GM18517 (cell line): ENCODE results near the gene LHFPL2.
"Not testable (repeated sequence)": the region's sequence is repeated elsewhere in the genome, so short reads cannot be mapped to it uniquely, and the experiment has no call there.

Source experiments
- ATAC-seq: cut with Tn5 transposase; IDR thresholded peaks from one replicate; pipeline ENCODE4 v1.9.1; 2021; ENCODE audit warnings: mild to moderate bottlenecking, moderate library complexity; ENCODE audit not compliant: unreplicated experiment

The LHFPL2 gene

DNA sequence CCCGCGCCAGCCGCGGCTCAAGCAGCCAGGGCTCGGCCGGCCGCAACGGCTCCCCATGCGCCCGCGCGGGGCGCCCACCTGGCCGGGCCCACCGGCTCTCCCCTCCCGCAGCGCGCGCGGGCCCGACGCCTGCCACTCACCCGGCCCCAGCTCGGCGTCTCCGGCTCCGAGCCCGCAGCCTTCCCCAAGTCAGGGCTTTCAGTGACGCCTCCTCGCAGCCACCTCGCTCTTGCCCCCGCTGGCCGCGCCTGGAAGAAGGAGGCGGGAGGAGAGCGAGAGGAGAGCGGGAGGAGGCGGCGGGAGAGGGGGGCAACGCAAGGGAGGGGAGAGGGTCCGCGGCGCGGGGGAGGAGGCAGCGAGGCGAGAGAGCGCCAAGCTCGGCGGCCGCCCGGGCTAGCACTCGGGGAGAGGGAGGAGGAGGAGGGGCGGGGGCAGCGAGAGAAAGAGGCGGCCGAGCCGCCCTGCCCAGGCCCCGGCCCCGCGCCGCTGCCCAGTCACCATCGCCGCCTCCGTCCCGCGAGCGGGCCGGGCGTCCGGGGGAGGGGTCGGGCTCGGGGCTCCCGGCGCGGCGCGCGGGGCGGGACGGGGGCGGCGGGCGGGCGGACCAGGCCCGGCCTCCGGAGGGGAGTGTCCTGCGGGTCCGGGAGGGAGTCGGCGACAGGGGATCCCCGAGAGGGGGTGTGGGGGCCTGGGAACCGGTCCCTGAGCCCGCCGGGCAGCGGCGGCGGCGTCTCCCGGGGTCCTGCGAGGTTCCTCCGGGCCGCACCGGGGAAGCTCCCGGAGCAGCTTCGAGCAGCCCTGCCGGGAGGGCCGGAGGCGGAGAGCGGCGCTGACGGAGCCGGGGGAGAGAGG lies at the start of gene LHFPL2:
LHFPL2 (minus strand) TSS at position 414 of the 852 bp plus-strand sequence. CDS start 138,559 bp downstream, outside the sequence.
- ATAC-seq = peak; percentile 42

- no peak for ATAC-seq
These were observed 48.1 kb upstream of the LHFPL2 start for GRCh38 chr5:78696637-78697036.

GRCh38 chr5:78696052-78696451 lies 47.5 kb upstream of the LHFPL2 start:
- ATAC-seq = not testable (repeated sequence)

DNA sequence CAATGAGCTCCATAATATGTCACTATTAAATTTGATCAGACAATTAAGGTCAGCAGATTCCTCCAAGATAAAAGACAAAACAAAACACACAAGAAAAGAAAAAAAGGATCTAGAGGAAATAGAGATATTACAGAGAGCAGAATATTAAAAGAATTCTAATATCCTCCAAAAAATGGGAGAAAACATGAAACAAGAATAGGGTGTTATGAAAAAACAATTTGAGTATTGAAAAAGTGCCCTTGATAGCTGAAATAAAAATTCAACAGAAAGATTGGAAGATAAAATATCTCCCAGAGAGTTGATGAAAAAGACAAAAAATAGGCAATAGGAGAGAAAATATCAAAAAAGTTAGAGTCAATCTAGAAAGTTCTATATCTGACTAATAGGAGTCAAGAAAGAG lies 44.8 kb upstream of the LHFPL2 start:
- ATAC-seq = no peak

DNA sequence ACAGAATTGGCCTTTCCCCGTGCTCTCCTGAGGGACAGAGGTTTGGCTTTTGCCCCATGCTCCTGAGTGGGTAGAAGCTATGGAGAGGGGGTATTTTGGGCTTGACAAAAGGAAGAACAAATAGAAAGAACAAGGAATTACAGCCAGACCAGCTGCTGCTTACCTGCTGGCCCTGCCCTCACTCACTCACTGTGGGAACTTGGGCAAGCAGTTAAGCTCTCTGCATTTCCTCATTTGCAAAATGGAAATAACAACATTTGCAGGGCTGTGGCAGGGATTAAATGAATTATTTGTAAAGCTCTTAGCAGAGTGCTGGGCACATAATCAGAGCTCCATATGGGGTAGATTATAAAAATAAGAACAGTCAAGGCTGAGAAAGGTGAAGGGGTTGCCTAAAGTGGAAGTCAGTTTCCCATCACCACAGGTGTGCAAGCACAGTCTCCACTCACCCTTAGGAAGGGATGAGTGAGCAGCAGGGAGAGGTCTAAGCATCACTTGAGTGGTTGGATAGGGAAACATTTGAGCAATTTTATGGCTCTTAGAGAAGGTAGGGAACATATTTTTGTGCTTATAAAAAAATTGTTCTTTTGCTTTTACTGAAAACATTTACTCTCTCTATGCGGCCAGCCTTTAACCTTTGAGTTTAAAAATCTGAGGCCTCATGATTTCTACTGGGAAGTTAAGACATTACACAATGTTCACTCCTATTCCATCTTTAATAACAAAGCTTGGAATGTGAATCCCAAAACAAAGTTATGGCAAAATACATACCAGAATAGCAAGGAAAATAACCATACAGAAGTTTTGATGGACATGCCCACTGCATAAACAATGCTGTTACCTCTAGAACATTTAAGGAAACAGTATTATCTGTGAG lies 42.8 kb upstream of the LHFPL2 start:
- no peak for ATAC-seq

DNA sequence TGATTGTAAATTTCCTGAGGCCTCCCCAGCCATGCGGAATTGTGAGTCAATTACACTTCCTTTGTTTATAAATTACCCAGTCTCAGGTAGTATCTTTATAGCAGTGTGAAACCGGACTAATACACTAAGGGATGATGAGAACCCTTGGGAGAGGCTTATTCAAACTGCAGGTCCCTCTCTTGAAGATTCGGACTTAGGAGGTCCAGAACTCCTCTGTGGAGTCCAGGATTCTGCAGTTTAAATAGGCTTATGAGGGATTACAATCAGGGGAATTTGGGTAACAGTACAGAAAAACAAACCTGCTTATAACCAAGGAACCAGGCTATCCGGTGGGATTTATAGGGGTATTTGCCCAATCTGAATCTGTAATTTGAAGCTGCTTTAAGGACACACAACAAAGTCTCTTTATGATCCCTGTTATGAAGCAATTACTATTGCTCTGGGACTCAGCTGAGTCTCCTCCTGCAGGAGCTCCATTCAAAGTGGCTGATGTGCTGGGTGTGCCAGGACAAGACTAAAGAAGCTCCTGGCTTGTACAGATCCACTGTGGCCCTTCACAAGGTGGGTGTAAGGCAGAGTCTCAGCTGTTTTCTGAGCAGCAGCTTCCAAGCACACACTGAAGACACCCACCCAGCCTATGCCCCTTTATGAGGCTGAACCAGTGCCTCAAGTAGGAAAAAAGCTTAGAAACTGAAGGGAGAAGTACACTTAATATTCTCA lies 41.8 kb upstream of the LHFPL2 start:
- ATAC-seq = no peak

DNA sequence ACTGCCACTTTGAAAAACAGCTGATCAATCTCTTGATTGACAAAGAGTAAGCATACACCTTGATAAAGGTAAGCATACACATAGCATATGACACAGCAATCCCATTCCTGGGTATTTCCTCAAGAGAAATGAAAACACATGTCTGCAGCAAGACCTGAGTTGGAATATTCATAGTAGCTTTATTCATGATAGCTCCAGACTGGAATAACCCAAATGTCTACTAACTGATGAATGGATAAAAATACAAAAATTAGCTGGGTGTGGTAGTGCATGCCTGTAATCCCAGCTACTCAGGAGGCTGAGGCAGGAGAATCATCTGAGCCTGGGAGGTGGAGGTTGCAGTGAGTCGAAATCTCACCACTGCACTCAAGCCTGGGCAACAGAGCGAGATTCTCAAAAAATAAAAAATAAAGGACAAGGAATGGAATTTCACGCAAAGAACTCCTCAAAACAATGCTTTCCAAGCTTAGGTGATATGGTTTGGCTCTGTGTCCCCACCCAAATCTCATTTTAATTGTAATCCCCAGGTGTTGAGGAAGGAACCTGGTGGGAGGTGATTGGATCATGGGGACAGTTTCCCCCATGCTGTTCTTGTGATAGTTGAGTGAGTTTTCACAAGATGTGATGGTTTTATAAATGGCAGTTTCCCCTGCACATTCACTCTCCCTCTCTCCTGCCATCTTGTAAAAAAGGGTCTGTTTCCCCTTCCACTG lies 41.1 kb upstream of the LHFPL2 start:
- ATAC-seq = no peak

GRCh38 chr5:78687514-78687913 lies 38.9 kb upstream of the LHFPL2 start:
- ATAC-seq = not testable (repeated sequence)

GRCh38 chr5:78683905-78684304 lies 35.3 kb upstream of the LHFPL2 start:
- not testable (repeated sequence) for ATAC-seq

DNA sequence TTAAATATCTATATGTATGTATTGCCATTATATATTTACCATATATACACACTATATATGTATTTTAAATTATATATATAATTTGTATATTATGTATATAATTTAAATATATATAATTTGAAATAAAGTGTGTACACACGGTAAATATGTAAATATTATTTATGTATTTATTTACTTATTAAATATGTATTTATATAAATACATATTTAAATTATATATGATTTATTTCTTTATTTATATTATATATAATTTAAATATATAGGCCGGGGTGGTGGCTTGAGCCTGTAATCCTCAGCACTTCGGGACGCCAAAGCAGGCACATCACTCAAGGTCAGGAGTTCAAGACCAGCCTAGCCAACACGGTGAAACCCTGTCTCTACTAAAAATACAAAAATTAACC lies 31.3 kb upstream of the LHFPL2 start:
- ATAC-seq = no peak

GRCh38 chr5:78677777-78678668 lies 29.5 kb upstream of the LHFPL2 start:
- no peak for ATAC-seq

- no peak for ATAC-seq
These were observed 27.6 kb upstream of the LHFPL2 start for GRCh38 chr5:78675956-78676730.

DNA sequence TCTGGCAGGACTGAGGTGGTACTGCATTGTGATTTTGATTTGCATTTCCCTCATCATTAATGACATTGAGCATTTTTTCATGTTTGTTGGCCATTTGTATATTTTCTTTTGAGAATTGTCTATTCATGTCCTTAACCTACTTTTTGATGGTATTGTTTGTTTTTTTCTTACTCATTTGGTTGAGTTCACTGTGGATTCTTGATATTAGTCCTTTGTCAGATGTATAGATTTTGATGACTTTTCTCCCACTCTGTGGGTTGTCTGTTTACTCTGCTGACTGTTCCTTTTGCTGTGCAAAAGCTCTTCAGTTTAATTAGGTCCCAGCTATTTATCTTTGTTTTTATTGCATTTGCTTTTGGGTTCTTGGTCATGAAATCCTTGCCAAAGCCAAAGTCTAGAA lies 25.3 kb upstream of the LHFPL2 start:
- not testable (repeated sequence) for ATAC-seq

- ATAC-seq = no peak
These were observed 23.6 kb upstream of the LHFPL2 start for GRCh38 chr5:78672154-78672553.

DNA sequence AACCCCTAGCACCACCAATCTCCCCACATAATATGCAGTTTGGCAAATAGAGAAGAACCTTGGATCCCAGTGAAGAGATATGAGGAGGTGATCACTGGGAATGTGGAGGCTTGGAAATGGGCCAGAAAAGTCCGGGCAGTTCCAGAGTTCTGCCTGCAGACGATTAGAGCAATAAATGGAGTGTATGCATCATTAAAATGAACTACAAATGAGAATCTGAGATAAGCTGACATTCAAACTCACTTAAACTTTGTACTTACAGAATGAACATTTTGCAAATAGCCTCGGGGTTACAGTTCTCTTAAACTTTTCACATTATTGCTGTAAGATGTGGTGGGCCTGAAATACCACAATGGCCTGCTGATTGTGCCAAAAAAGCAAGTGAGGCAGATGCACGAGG lies 23.0 kb upstream of the LHFPL2 start:
- no peak for ATAC-seq

DNA sequence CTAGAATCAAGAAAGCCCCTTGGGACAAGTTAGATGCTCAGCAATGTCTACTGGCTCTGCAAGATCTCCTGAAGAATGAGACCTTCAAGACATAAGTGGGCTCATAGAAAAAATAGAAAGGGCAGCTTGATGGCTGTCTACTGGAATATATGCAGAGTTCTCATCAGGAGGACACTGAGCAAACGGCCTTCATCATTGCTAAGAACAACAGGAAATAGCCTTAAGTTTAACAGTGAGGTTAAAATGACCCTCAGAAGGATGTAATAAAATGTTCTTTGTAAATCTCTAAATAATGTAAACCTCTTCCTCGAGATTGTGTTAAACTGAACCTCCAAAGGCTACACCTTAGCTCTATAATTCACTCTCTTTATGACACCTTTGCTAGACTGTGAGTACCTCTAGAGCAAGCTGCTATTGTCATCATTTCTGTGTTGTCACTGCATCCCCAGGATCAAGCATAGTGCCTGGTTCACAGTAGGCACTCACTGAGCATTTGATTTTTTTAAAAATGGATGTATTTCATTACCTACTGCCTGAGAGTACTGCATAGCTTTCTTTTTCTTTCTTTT lies 22.2 kb upstream of the LHFPL2 start:
- ATAC-seq = no peak

DNA sequence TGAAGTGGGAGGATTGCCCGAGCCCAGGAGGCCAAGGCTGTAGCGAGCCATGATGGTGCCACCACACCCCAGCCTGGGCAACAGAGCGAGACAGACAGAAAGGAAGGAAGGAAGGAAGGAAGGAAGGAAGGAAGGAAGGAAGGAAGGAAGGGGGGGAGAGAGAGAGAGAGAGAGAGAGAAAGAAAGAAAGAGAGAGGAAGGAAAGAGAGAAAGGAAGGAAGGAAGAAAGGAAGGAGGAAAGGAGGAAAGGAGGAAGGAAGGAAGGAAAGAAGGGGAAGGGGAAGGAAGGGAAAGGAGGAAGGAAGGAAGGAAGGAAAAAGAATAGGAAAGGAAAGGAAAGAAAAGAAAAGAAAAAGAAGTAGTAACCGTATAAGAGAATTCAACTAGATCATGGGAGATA lies 20.8 kb upstream of the LHFPL2 start:
- ATAC-seq = no peak

GRCh38 chr5:78667461-78668103 lies 19.0 kb upstream of the LHFPL2 start:
- ATAC-seq = no peak
